ENCODE data around the gene SP4. TPM values are rescaled to one million over a fixed set of nuclear protein-coding genes. Genes with fewer than 3 reads are reported as not detected.

Gene SP4
- total RNA-seq, 6 experiments from 2014 or later, result 1.2 to 3.2 (median 2.3) TPM

- WGBS (ENCODE audit: insufficient coverage, low coverage, low lambda C conversion rate, missing lambda C conversion rate), result 96% methylated on average over 7 of the region's 10 CpGs
- no peaks in the 10 kb centered on the region for H3K27me3 ChIP-seq
- TF ChIP-seq POLR2A (IDR thresholded peaks at IDR 0.05), result no peak
- TF ChIP-seq, protein P1, sequence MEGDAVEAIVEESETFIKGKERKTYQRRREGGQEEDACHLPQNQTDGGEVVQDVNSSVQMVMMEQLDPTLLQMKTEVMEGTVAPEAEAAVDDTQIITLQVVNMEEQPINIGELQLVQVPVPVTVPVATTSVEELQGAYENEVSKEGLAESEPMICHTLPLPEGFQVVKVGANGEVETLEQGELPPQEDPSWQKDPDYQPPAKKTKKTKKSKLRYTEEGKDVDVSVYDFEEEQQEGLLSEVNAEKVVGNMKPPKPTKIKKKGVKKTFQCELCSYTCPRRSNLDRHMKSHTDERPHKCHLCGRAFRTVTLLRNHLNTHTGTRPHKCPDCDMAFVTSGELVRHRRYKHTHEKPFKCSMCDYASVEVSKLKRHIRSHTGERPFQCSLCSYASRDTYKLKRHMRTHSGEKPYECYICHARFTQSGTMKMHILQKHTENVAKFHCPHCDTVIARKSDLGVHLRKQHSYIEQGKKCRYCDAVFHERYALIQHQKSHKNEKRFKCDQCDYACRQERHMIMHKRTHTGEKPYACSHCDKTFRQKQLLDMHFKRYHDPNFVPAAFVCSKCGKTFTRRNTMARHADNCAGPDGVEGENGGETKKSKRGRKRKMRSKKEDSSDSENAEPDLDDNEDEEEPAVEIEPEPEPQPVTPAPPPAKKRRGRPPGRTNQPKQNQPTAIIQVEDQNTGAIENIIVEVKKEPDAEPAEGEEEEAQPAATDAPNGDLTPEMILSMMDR (IDR thresholded peaks at IDR 0.05), result no peak
- no peak overlapping the region for H3K4me3 ChIP-seq
- no peaks in the 10 kb centered on the region for H3K36me3 ChIP-seq
- H3K4me1 ChIP-seq, result peaks cover 0 to 9% (median 2%) of the 10 kb centered on the region in 4 donors
- intact Hi-C loops (cut with DNase I), result no loop called here
- H3K9me3 ChIP-seq, result no peaks in the 10 kb centered on the region
- ATAC-seq (no peak), DNase-seq (no peak)
- H3K27ac ChIP-seq, result no peak overlapping the region
Measured at GRCh38 chr7:21425290-21425689, 2.6 kb upstream of the SP4 start.

DNA sequence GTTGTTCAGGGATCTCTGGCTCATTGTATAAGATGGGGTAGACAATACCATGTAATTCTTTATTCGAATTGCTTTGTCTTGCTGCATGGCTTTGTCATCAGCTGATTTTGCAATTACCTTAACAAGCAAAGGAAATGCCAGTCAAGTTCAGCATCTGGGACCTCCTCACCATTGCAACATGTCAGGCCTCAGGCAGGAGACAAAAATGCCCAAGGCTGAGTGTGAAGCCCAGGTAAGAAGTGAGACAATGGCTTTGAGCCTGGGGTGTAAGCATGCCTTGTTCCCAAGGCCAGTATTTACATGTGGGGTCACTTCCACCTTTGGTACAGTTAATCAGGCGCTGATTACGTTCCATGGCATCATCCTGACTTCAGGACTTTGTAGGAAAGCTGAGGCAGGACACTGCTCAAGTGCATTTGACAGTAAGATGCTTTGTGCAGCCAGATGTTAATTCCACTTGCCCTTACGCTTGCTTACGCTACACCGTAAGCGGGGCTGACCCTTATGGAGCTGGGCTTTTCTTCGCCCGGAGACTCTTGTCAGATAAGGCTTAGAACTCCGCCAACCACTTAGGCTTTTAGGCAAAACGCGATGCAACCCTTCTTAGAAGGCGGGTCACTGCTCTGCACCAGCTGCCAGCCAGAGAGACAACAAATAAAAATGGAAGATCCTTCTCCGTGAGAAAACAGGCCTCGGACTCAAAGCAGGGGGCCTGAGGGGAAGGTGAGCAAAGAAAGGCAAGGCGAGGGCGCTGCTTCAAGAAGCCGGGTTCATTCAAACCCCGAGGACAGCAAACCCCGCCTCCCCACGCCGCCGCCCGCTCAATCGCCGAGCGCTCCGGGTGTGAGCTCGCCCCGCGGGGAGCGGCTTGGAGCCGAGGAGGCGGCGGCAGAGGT is 1.3 kb upstream of the SP4 start:
- ATAC-seq (no peak), DNase-seq (no peak)
- peaks cover 0 to 9% (median 2%) of the 10 kb centered on the region in 4 donors for H3K4me1 ChIP-seq
- peak overlapping the region in 1 of 3 donors; percentile 26 for H3K27ac ChIP-seq
- intact Hi-C loops (cut with DNase I), result no loop called here
- WGBS (ENCODE audit: insufficient coverage, low coverage, low lambda C conversion rate, missing lambda C conversion rate), result 2% methylated on average over 20 of the region's 35 CpGs
- H3K4me3 ChIP-seq, result peak overlapping the region; percentile 30 to 83 (median 50)
- no peaks in the 10 kb centered on the region for H3K9me3 ChIP-seq
- H3K36me3 ChIP-seq, result no peaks in the 10 kb centered on the region
- TF ChIP-seq POLR2A (IDR thresholded peaks at IDR 0.05), result no peak
- H3K27me3 ChIP-seq, result no peaks in the 10 kb centered on the region

DNA sequence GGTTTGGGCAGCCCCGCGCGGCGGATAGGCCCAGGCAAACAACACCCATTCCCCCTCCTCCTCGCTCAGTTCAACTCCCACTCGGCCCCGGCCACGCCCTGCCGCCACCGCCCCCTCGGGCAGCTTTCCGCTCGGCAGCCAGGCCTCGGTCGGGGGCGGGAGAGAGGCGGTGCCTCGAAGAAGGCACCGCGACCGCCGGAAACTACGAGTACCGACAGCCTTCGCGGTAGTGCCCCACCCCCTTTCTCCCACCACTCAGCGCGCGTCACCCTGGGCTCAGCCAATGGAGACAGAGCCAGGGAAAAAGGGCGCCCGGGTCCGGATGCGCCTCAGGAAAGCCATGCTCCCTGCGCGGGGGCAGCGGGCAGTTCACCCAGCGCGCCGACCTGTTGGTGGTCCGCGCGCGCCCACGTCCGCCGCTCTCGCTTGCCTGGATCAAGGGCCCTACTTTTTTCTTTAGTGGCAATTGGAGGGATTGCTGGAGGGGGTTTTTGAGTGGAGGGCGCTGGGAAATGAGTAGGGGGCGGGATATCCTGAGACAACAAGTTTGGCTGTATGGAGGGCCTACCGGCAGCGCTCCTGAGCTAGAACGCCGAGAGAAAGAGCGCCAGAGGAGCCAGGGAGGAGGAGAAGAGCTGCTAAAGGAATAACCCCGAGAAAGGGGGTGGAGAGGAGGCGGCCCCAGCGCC is 557 bp upstream of the SP4 start:
- Histone ChIP-seq H3K36me3 (no peaks in the 10 kb centered on the region), H3K27ac (peak overlapping the region; percentile 85 to 90 (median 89)), H3K4me1 (peaks cover 0 to 9% (median 2%) of the 10 kb centered on the region in 4 donors), H3K4me3 (peak overlapping the region; percentile 73 to 83 (median 74)), H3K9me3 (no peaks in the 10 kb centered on the region), H3K27me3 (no peaks in the 10 kb centered on the region)
- intact Hi-C loops (cut with DNase I), result no loop called here
- TF ChIP-seq, protein P1 (IDR thresholded peaks at IDR 0.05), result peak; percentile 7 to 36 (median 26)
- peak; percentile 84 for TF ChIP-seq POLR2A (IDR thresholded peaks at IDR 0.05)
- WGBS (ENCODE audit: insufficient coverage, low coverage, low lambda C conversion rate, missing lambda C conversion rate), result under 1% methylated on average over 33 of the region's 57 CpGs
- DNase-seq (peak; percentile 100), ATAC-seq (peak; percentile 89 to 93 (median 90))

DNA sequence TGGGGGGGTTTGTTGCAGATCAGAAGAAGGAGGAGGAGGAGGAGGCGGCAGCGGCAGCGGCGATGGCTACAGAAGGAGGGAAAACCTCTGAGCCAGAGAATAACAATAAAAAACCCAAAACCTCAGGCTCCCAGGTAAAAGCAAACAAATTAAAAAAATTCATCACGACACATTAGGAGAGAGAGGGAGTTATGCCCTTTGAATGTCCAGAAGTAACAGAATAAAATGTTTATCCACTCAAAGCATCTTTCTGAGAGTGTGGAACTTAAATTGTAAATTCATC is 717 bp downstream of the SP4 start:
- Histone ChIP-seq H3K4me3 (peak overlapping the region; percentile 73 to 83 (median 74)), H3K4me1 (peaks cover 0 to 9% (median 2%) of the 10 kb centered on the region in 4 donors), H3K36me3 (no peaks in the 10 kb centered on the region), H3K9me3 (no peaks in the 10 kb centered on the region), H3K27me3 (no peaks in the 10 kb centered on the region), H3K27ac (peak overlapping the region; percentile 66 to 90 (median 75))
- 0% methylated on average over 5 of the region's 5 CpGs for WGBS (ENCODE audit: insufficient coverage, low coverage, low lambda C conversion rate, missing lambda C conversion rate)
- no peak for ATAC-seq
- DNase-seq, result no peak
- intact Hi-C loops (cut with DNase I), result no loop called here
- no peak for TF ChIP-seq POLR2A (IDR thresholded peaks at IDR 0.05)
- TF ChIP-seq, protein P1 (IDR thresholded peaks at IDR 0.05), result no peak

DNA sequence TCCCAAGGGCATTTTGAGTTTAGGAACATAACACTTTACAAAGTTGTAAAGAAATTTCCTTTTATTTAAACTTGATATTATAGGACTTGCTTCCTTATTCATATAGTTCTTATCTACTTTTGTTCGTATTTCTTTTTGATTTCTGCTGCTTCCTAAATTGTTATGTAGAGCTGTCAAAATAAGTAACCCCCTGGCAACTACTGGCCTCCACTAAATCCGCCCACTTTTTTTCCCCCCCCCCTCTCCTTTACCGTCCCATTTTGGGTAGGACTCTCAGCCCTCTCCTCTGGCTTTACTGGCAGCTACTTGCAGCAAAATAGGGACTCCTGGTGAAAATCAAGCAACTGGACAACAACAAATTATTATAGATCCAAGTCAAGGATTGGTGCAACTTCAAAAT is 1.1 kb downstream of the SP4 start:
- H3K9me3 ChIP-seq, result no peaks in the 10 kb centered on the region
- peaks cover 0 to 9% (median 2%) of the 10 kb centered on the region in 4 donors for H3K4me1 ChIP-seq
- ATAC-seq, result no peak
- no peak for DNase-seq
- no peaks in the 10 kb centered on the region for H3K36me3 ChIP-seq
- no peak overlapping the region for H3K27ac ChIP-seq
- no peaks in the 10 kb centered on the region for H3K27me3 ChIP-seq
- TF ChIP-seq, protein P1 (IDR thresholded peaks at IDR 0.05), result no peak
- TF ChIP-seq POLR2A (IDR thresholded peaks at IDR 0.05), result no peak
- intact Hi-C loops (cut with DNase I), result no loop called here
- WGBS (ENCODE audit: insufficient coverage, low coverage, low lambda C conversion rate, missing lambda C conversion rate), result 32% methylated on average over 3 of the region's 3 CpGs
- H3K4me3 ChIP-seq, result no peak overlapping the region

Measured in right lobe of liver (tissue), 6 donors.